HEK293 (cell line): ENCODE measurements around the gene LHX4.

Experiments
- CTCF ChIA-PET: fragments of 350-600 bp; formaldehyde crosslinking; extraction: SDS; loops from one replicate; lab custom pipeline; 2021; ENCODE audit warnings: antibody characterized with exemption; lab: Yijun Ruan, JAX
- POLR2A ChIA-PET: fragments of 300-600 bp; formaldehyde crosslinking; extraction: SDS; loops from one replicate; lab custom pipeline; 2020; ENCODE audit warnings: antibody characterized with exemption, inconsistent platforms; lab: Yijun Ruan, JAX
- H3K27ac ChIP-seq: fragments of 200-500 bp; sonication (Bioruptor generic); 2 replicates; pipeline ENCODE4 v1.5.1; 2014; ENCODE audit warnings: low read depth, low read length, control low read depth, inconsistent platforms; ENCODE audit errors: extremely low read depth
- H3K36me3 ChIP-seq, 2 experiments: fragments of 200-500 bp in 1 of 2; sonication (Bioruptor generic) in 1 of 2; 1 replicate in 1 of 2; 2 replicates in 1 of 2; pipeline ENCODE4 v1.5.1; 2014 to 2017; ENCODE audit warnings: inconsistent platforms in 2 of 2, low read length in 2 of 2; ENCODE audit not compliant: control insufficient read depth in 2 of 2, insufficient read depth in 1 of 2
- H3K4me1 ChIP-seq: fragments of 200-500 bp; sonication (Bioruptor generic); 2 replicates; pipeline ENCODE4 v1.5.1; 2014; ENCODE audit warnings: mild to moderate bottlenecking, low read length, inconsistent platforms; ENCODE audit not compliant: control insufficient read depth, insufficient read depth
- H3K4me3 ChIP-seq: 2 replicates; pipeline ENCODE4 v1.5.1; 2011; ENCODE audit warnings: low read depth, mild to moderate bottlenecking, control low read depth, low read length, moderate library complexity
- H3K9me3 ChIP-seq: fragments of 200-500 bp; sonication (Bioruptor generic); 2 replicates; pipeline ENCODE4 v1.5.1; 2014; ENCODE audit warnings: low read depth, low read length, inconsistent platforms; ENCODE audit not compliant: control insufficient read depth, insufficient read depth
- PRDM1 ChIP-seq: fragments of 450-650 bp; formaldehyde crosslinking; IDR thresholded peaks from 2 replicates; pipeline ENCODE4; 2016; ENCODE audit warnings: missing biosample characterization, missing genetic modification characterization
- REPIN1 ChIP-seq: fragments of 450-650 bp; formaldehyde crosslinking; IDR thresholded peaks from 2 replicates; pipeline ENCODE4 v1.5.1; 2017; ENCODE audit warnings: missing biosample characterization, missing genetic modification characterization, low read depth
- SP3 ChIP-seq: fragments of 450-650 bp; formaldehyde crosslinking; IDR thresholded peaks from 2 replicates; pipeline ENCODE4 v1.5.1; 2016; ENCODE audit warnings: missing biosample characterization, missing genetic modification characterization
- ZFP3 ChIP-seq: fragments of 450-650 bp; formaldehyde crosslinking; IDR thresholded peaks from 2 replicates; pipeline ENCODE4 v1.5.1; 2016; ENCODE audit warnings: low read depth, missing biosample characterization, missing genetic modification characterization
- ZNF121 ChIP-seq: fragments of 450-650 bp; formaldehyde crosslinking; IDR thresholded peaks from 2 replicates; pipeline ENCODE4 v1.5.1; 2016; ENCODE audit warnings: missing biosample characterization, missing genetic modification characterization
- ZNF140 ChIP-seq: fragments of 450-650 bp; formaldehyde crosslinking; IDR thresholded peaks from 2 replicates; pipeline ENCODE4 v1.5.1; 2016; ENCODE audit warnings: missing biosample characterization, missing genetic modification characterization
- ZNF148 ChIP-seq: fragments of 450-650 bp; formaldehyde crosslinking; IDR thresholded peaks from 2 replicates; pipeline ENCODE4 v1.5.0; 2017; ENCODE audit warnings: missing biosample characterization, missing genetic modification characterization, borderline replicate concordance
- ZNF184 ChIP-seq: fragments of 450-650 bp; IDR thresholded peaks from 2 replicates; pipeline ENCODE4 v1.5.1; 2018; ENCODE audit warnings: missing biosample characterization, mild to moderate bottlenecking, missing genetic modification characterization
- ZNF2 ChIP-seq: fragments of 450-650 bp; formaldehyde crosslinking; IDR thresholded peaks from 2 replicates; pipeline ENCODE4 v1.5.1; 2016; ENCODE audit warnings: missing biosample characterization, missing genetic modification characterization
- ZNF223 ChIP-seq: fragments of 450-650 bp; formaldehyde crosslinking; IDR thresholded peaks from 2 replicates; pipeline ENCODE4 v1.5.1; 2016; ENCODE audit warnings: missing biosample characterization, missing genetic modification characterization
- ZNF311 ChIP-seq: fragments of 450-650 bp; formaldehyde crosslinking; IDR thresholded peaks from 2 replicates; pipeline ENCODE4 v1.5.1; 2017; ENCODE audit warnings: missing biosample characterization, missing genetic modification characterization, borderline replicate concordance
- ZNF394 ChIP-seq: fragments of 450-650 bp; formaldehyde crosslinking; IDR thresholded peaks from 2 replicates; pipeline ENCODE4 v1.5.1; 2016; ENCODE audit warnings: missing biosample characterization, missing genetic modification characterization, mild to moderate bottlenecking, moderate library complexity, borderline replicate concordance
- ZNF404 ChIP-seq: fragments of 450-650 bp; formaldehyde crosslinking; IDR thresholded peaks from 2 replicates; pipeline ENCODE4 v1.5.1; 2017; ENCODE audit warnings: missing biosample characterization, missing genetic modification characterization
- ZNF433 ChIP-seq: fragments of 450-650 bp; formaldehyde crosslinking; IDR thresholded peaks from 2 replicates; pipeline ENCODE4 v1.5.1; 2016; ENCODE audit warnings: missing biosample characterization, missing genetic modification characterization, low read depth
- ZNF473 ChIP-seq: fragments of 450-650 bp; formaldehyde crosslinking; IDR thresholded peaks from 2 replicates; pipeline ENCODE4 v1.5.1; 2017; ENCODE audit warnings: missing biosample characterization, missing genetic modification characterization
- ZNF488 ChIP-seq: fragments of 450-650 bp; formaldehyde crosslinking; IDR thresholded peaks from 2 replicates; pipeline ENCODE4 v1.5.1; 2016; ENCODE audit warnings: missing biosample characterization, missing genetic modification characterization
- ZNF544 ChIP-seq: fragments of 450-650 bp; formaldehyde crosslinking; IDR thresholded peaks from 2 replicates; pipeline ENCODE4 v1.5.0; 2017; ENCODE audit warnings: missing biosample characterization, missing genetic modification characterization
- ZNF558 ChIP-seq: fragments of 450-650 bp; formaldehyde crosslinking; IDR thresholded peaks from 2 replicates; pipeline ENCODE4 v1.5.1; 2016; ENCODE audit warnings: missing biosample characterization, missing genetic modification characterization
- ZNF560 ChIP-seq: fragments of 450-650 bp; formaldehyde crosslinking; IDR thresholded peaks from 2 replicates; pipeline ENCODE4 v1.5.1; 2017; ENCODE audit warnings: missing biosample characterization, missing genetic modification characterization, borderline replicate concordance
- ZNF629 ChIP-seq: fragments of 450-650 bp; formaldehyde crosslinking; IDR thresholded peaks from 2 replicates; pipeline ENCODE4 v1.5.1; 2017; ENCODE audit warnings: missing biosample characterization, missing genetic modification characterization
- ZNF677 ChIP-seq: fragments of 450-650 bp; IDR thresholded peaks from 2 replicates; pipeline ENCODE4 v1.5.0; 2018; ENCODE audit warnings: missing biosample characterization, mild to moderate bottlenecking, missing genetic modification characterization, moderate library complexity
- ZNF776 ChIP-seq: fragments of 450-650 bp; formaldehyde crosslinking; IDR thresholded peaks from 2 replicates; pipeline ENCODE4 v1.5.0; 2017; ENCODE audit warnings: missing biosample characterization, missing genetic modification characterization, borderline replicate concordance
- ZSCAN5A ChIP-seq: fragments of 450-650 bp; formaldehyde crosslinking; IDR thresholded peaks from 2 replicates; pipeline ENCODE4 v1.5.1; 2016; ENCODE audit warnings: missing biosample characterization, missing genetic modification characterization
- TF ChIP-seq, protein P1 (sequence below): fragments of 450-650 bp; formaldehyde crosslinking; IDR thresholded peaks from 2 replicates; pipeline ENCODE4 v1.5.1; 2016; ENCODE audit warnings: missing biosample characterization, missing genetic modification characterization, borderline replicate concordance

LHX4 gene

GRCh38 chr1:180294711-180295110 is 64.6 kb downstream of the LHX4 start:
- no peak overlapping the region for H3K4me3 ChIP-seq
- H3K27ac ChIP-seq, result no peak overlapping the region
- POLR2A ChIA-PET, result no interaction called here
- TF ChIP-seq REPIN1 (tag by site-specific recombination) (no peak), ZNF121 (tag by site-specific recombination) (0 out of 2 replicates have a peak, but pooled peaks have one; percentile 36)
- TF ChIP-seq, all 188 proteins: peak for 1
- Histone ChIP-seq H3K9me3 (no peaks in the 10 kb centered on the region), H3K4me1 (no peaks in the 10 kb centered on the region), H3K36me3 (no peaks in the 10 kb centered on the region; a peak in 1 of 3 replicates)
- CTCF ChIA-PET, result no interaction called here

DNA sequence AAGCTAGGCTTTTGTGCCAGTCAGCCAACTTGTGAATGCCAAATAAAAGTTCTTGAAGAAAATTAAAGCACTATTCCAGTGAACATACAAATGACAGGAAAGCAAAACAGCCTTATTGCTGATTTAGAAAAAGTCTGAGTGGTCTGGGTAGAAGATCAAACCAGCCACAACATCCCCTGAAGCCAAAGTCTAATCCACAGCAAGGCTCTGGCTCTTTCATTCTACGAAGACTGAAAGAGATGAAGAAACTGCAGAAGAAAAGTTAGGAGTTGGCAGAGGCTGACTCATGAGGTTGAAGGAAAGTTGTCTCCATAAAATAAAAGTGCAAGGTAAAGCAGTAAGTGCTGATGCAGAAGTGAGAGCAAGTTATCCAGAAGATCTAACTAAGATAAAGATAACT is 65.9 kb downstream of the LHX4 start:
- no peak overlapping the region for H3K4me3 ChIP-seq
- POLR2A ChIA-PET, result no interaction called here
- TF ChIP-seq ZNF223 (tag by site-specific recombination), result no peak
- 0 out of 2 replicates have a peak, but pooled peaks have one; percentile 36 for TF ChIP-seq PRDM1 (tag by site-specific recombination)
- TF ChIP-seq ZNF148 (tag by site-specific recombination), result no peak
- TF ChIP-seq ZNF311 (tag by site-specific recombination), result no peak
- no peak for TF ChIP-seq ZNF677 (tag by site-specific recombination)
- no peak for TF ChIP-seq ZNF776
- TF ChIP-seq ZSCAN5A (tag by site-specific recombination), result no peak
- H3K27ac ChIP-seq, result no peak overlapping the region
- no peaks in the 10 kb centered on the region; a peak in 1 of 3 replicates for H3K36me3 ChIP-seq
- no peaks in the 10 kb centered on the region for H3K9me3 ChIP-seq
- CTCF ChIA-PET, result no interaction called here
- H3K4me1 ChIP-seq, result no peaks in the 10 kb centered on the region

DNA sequence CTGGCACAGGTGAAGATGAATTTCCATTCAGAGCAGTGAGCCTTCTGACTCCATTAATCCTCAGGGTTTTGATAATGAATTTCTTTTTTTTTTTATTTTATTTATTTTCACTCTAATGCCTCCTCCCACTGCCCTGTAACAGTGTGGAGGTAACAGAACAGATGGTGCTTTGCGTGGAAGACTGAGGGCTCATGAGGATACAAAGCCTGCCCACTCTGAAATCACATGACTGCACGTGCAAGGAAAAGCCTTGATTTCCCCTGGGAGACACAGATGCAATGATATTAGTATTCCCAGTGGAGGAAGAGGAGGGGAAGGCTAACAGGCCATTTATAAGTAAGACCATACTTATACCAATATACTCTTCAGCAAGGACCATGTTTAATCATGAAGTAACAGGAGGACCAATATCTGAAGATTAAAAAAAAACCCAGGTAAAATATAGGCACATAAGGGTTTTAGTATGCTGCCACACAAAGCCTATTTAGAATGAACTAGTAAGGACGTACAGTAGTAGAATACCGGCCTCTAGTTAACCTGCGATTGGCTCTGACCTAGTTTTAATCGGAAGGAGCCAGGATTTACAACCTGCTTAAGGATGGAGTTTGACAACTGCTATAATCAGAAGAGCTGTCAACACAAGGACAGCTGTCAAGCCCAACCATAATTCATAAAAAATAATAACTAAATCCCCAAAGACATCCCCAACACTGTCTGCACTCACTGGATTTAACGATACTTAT is 69.6 kb downstream of the LHX4 start:
- Histone ChIP-seq H3K4me3 (no peak overlapping the region), H3K27ac (no peak overlapping the region), H3K36me3 (no peaks in the 10 kb centered on the region), H3K4me1 (no peaks in the 10 kb centered on the region), H3K9me3 (no peaks in the 10 kb centered on the region)
- ChIA-PET POLR2A (no interaction called here), CTCF (interaction anchor here (0.5 to 1.4 kb wide), 2 partner anchors 95 to 119 kb away, joined by 3 read pairs; no protein-coding TSS in a partner anchor)
- TF ChIP-seq ZFP3 (tag by site-specific recombination) (no peak), ZNF558 (tag by site-specific recombination) (no peak), ZNF544 (no peak), ZNF629 (tag by site-specific recombination) (no peak), ZNF404 (no peak), ZNF488 (tag by site-specific recombination) (no peak), ZNF140 (tag by site-specific recombination) (no peak), ZNF473 (no peak), ZNF560 (tag by site-specific recombination) (no peak), ZNF394 (tag by site-specific recombination) (no peak), ZNF184 (tag by site-specific recombination) (no peak), SP3 (tag by site-specific recombination) (no peak), ZNF433 (tag by site-specific recombination) (no peak), ZNF2 (no peak)
- TF ChIP-seq, protein P1, sequence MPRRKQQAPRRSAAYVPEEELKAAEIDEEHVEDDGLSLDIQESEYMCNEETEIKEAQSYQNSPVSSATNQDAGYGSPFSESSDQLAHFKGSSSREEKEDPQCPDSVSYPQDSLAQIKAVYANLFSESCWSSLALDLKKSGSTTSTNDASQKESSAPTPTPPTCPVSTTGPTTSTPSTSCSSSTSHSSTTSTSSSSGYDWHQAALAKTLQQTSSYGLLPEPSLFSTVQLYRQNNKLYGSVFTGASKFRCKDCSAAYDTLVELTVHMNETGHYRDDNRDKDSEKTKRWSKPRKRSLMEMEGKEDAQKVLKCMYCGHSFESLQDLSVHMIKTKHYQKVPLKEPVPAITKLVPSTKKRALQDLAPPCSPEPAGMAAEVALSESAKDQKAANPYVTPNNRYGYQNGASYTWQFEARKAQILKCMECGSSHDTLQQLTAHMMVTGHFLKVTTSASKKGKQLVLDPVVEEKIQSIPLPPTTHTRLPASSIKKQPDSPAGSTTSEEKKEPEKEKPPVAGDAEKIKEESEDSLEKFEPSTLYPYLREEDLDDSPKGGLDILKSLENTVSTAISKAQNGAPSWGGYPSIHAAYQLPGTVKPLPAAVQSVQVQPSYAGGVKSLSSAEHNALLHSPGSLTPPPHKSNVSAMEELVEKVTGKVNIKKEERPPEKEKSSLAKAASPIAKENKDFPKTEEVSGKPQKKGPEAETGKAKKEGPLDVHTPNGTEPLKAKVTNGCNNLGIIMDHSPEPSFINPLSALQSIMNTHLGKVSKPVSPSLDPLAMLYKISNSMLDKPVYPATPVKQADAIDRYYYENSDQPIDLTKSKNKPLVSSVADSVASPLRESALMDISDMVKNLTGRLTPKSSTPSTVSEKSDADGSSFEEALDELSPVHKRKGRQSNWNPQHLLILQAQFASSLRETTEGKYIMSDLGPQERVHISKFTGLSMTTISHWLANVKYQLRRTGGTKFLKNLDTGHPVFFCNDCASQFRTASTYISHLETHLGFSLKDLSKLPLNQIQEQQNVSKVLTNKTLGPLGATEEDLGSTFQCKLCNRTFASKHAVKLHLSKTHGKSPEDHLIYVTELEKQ (tag by site-specific recombination), result no peak
